Esophagus squamous epithelium (tissue), 5 donors: ENCODE measurements around the gene PRPS1L1. TPM values are rescaled to one million over a fixed set of nuclear protein-coding genes. Genes with fewer than 3 reads are reported as not detected.
A peak's percentile ranks its signal among the peaks of the same experiment; 100 is the strongest.

Experiments
- DNase-seq: peaks from one replicate; lab custom pipeline; 2025; lab: John Stamatoyannopoulos, UW
- H3K27ac ChIP-seq, 4 donors: fragments of 200-600 bp; sonication (generic); one replicate each; pipeline ENCODE4 v1.5.1; 2016 to 2019; ENCODE audit warnings: mild to moderate bottlenecking in 1 of 4
- H3K27me3 ChIP-seq, 4 donors: fragments of 200-600 bp; sonication (generic); 1 replicate in 3 of 4; 2 replicates in 1 of 4; pipeline versions ENCODE4 v1.5.1 to v1.6.0; 2017 to 2021; ENCODE audit warnings: antibody characterized with exemption in 1 of 4
- H3K36me3 ChIP-seq, 3 donors: fragments of 200-600 bp; sonication (generic); one replicate each; pipeline ENCODE4 v1.5.1; 2016 to 2019
- H3K4me1 ChIP-seq, 3 donors: fragments of 200-600 bp; sonication (generic); one replicate each; pipeline ENCODE4 v1.5.1; 2017 to 2019
- H3K4me3 ChIP-seq, 4 donors: fragments of 200-600 bp; sonication (generic); 1 replicate in 3 of 4; 2 replicates in 1 of 4; pipeline ENCODE4 v1.5.1; 2016 to 2019; ENCODE audit warnings: mild to moderate bottlenecking in 2 of 4, moderate library complexity in 1 of 4
- H3K9me3 ChIP-seq, 3 donors: fragments of 200-600 bp; sonication (generic); one replicate each; pipeline ENCODE4 v1.5.1; 2016 to 2019
- CTCF ChIP-seq, 6 experiments: fragments of 450-650 bp in 4 of 6; fragments of 200-600 bp in 2 of 6; sonication (generic) in 2 of 6; IDR thresholded peaks; one replicate each; pipeline ENCODE4 v1.5.1; 2016 to 2019; ENCODE audit warnings: antibody characterized with exemption in 6 of 6, mild to moderate bottlenecking in 4 of 6, moderate library complexity in 4 of 6
- POLR2A ChIP-seq, 4 donors: fragments of 450-650 bp; IDR thresholded peaks; one replicate each; pipeline ENCODE4 v1.6.1; 2017; ENCODE audit warnings: antibody characterized with exemption in 4 of 4, mild to moderate bottlenecking in 4 of 4, moderate library complexity in 3 of 4
- WGBS, 2 donors: methylation state at CpG; one replicate each; pipeline ENCODE4 v1.1.5; 2018; 5-methylcytosine and 5-hydroxymethylcytosine counted together
- intact Hi-C: fragments of 100-400 bp; cut with DNase I; formaldehyde crosslinking; loops from one replicate; pipeline ENCODE4 v1.15.0; 2022
- total RNA-seq, 4 donors: library from RNA; depleted of rRNA; stranded (reverse); fragments of >200 nt; gene quantifications; one replicate each; pipeline ENCODE4 v1.1.0, GENCODE V29; 2016
- donor health status: DM: yes; HTN: yes; CAD: no.

The PRPS1L1 gene
- total RNA-seq, result not detected

DNA sequence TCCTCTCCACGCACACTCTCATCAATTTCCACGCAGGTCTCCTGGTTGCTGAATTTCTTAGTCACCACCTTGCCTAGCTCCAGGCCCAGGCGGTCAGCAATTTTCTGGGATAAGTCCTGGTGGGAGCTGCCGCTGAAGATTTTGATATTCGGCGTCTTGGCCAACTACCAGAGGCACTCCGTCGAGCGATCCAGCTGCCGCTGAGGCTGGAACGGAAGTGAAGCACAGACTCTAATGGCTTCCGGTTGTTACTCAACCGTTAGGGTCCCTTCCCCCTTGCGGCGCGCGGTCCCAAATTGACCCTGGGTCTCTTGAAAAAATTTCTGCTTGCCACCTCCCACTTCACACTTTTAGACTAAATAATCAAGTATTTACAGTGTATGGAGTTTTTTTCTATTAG, at the start of gene PRPS1L1:
TSS of gene PRPS1L1 (minus strand) at position 219 of the 400 bp plus-strand sequence.
- no peaks in the 10 kb centered on the region for H3K27me3 ChIP-seq
- 97 to 99% methylated on average over 16 of the region's 17 CpGs for WGBS, 2 donors
- H3K4me3 ChIP-seq, result no peak within 1 kb of the TSS
- intact Hi-C loops, result no loop called here
- H3K27ac ChIP-seq, result no peak within 1 kb of the TSS
- no peaks in the 10 kb centered on the region for H3K9me3 ChIP-seq
- DNase-seq, result no peak
- H3K36me3 ChIP-seq, result no peaks in the 10 kb centered on the region
- TF ChIP-seq CTCF (IDR thresholded peaks at IDR 0.05), result no peak
- TF ChIP-seq POLR2A (IDR thresholded peaks at IDR 0.05), result no peak
- no peaks in the 10 kb centered on the region for H3K4me1 ChIP-seq

GRCh38 chr7:18076461-18076860, 48.8 kb upstream of the PRPS1L1 start:
- Histone ChIP-seq H3K27me3 (no peaks in the 10 kb centered on the region), H3K9me3 (peaks cover 0 to 4% (median 1%) of the 10 kb centered on the region in 3 donors), H3K4me1 (no peaks in the 10 kb centered on the region), H3K36me3 (no peaks in the 10 kb centered on the region), H3K27ac (no peak overlapping the region), H3K4me3 (no peak overlapping the region)
- intact Hi-C loops, result no loop called here
- 85 to 95% methylated on average over 1 of the region's 1 CpG for WGBS, 2 donors
- DNase-seq, result no peak
- TF ChIP-seq POLR2A (IDR thresholded peaks at IDR 0.05), result no peak
- TF ChIP-seq CTCF (IDR thresholded peaks at IDR 0.05), result no peak

GRCh38 chr7:18068745-18069144, 41.1 kb upstream of the PRPS1L1 start:
- TF ChIP-seq CTCF (IDR thresholded peaks at IDR 0.05) (no peak), POLR2A (IDR thresholded peaks at IDR 0.05) (no peak)
- peaks cover 0 to 13% (median 0%) of the 10 kb centered on the region in 3 donors for H3K4me1 ChIP-seq
- WGBS, 2 donors, result 42 to 58% methylated on average over 3 of the region's 3 CpGs
- DNase-seq, result no peak
- no peaks in the 10 kb centered on the region for H3K36me3 ChIP-seq
- no peaks in the 10 kb centered on the region for H3K27me3 ChIP-seq
- no peak overlapping the region for H3K4me3 ChIP-seq
- intact Hi-C loops, result no loop called here
- no peaks in the 10 kb centered on the region for H3K9me3 ChIP-seq
- peak overlapping the region in 1 of 4 donors; percentile 3 for H3K27ac ChIP-seq

- no peak for DNase-seq
- Histone ChIP-seq H3K4me1 (peaks cover 0 to 13% (median 0%) of the 10 kb centered on the region in 3 donors), H3K27me3 (no peaks in the 10 kb centered on the region), H3K27ac (no peak overlapping the region), H3K9me3 (no peaks in the 10 kb centered on the region), H3K4me3 (no peak overlapping the region), H3K36me3 (no peaks in the 10 kb centered on the region)
- intact Hi-C loops, result no loop called here
- 92% methylated on average over 6 of the region's 6 CpGs for WGBS, 2 donors
- TF ChIP-seq CTCF (IDR thresholded peaks at IDR 0.05), result peak in 5 of 6 experiments; percentile 47 to 69 (median 52)
- TF ChIP-seq POLR2A (IDR thresholded peaks at IDR 0.05), result no peak
Measured at GRCh38 chr7:18064242-18064838, 36.7 kb upstream of the PRPS1L1 start.

- Histone ChIP-seq H3K4me1 (peaks cover 0 to 9% (median 0%) of the 10 kb centered on the region in 3 donors), H3K27me3 (no peaks in the 10 kb centered on the region), H3K27ac (no peak overlapping the region), H3K9me3 (no peaks in the 10 kb centered on the region), H3K36me3 (no peaks in the 10 kb centered on the region), H3K4me3 (no peak overlapping the region)
- 69 to 72% methylated on average over 5 of the region's 5 CpGs for WGBS, 2 donors
- TF ChIP-seq POLR2A (IDR thresholded peaks at IDR 0.05) (no peak), CTCF (IDR thresholded peaks at IDR 0.05) (no peak)
- intact Hi-C loops, result no loop called here
- no peak for DNase-seq
Measured at GRCh38 chr7:18063149-18063901, 35.7 kb upstream of the PRPS1L1 start.
